Fibroblast of villous mesenchyme (primary cell): ENCODE results near the gene YWHAE. TPM values are rescaled to one million over a fixed set of nuclear protein-coding genes. Genes with fewer than 3 reads are reported as not detected.

Experiments
- DNase-seq: peaks from one replicate; pipeline ENCODE4 v3.0.0-alpha.2; 2010; ENCODE audit warnings: low read depth
- H3K4me3 ChIP-seq: 2 replicates; pipeline ENCODE4 v1.5.1; 2011; ENCODE audit warnings: low read depth, mild to moderate bottlenecking, low read length
- CTCF ChIP-seq: IDR thresholded peaks from 2 replicates; pipeline ENCODE4 v1.5.1; 2012; ENCODE audit warnings: low read depth, mild to moderate bottlenecking, low read length; ENCODE audit not compliant: insufficient read depth
- total RNA-seq: library from RNA; depleted of rRNA; stranded (reverse); fragments of >200 nt; gene quantifications from 2 replicates; pipeline ENCODE4 v1.2.3, GENCODE V29; 2012

The YWHAE gene
- total RNA-seq, 1 donor = 562 TPM

GRCh38 chr17:1438593-1439083, 38.6 kb upstream of the YWHAE start:
- no peak overlapping the region for H3K4me3 ChIP-seq
- TF ChIP-seq CTCF = no peak
- peak; percentile 66 for DNase-seq

GRCh38 chr17:1435326-1435725, 35.3 kb upstream of the YWHAE start:
- TF ChIP-seq CTCF = no peak
- no peak for DNase-seq
- no peak overlapping the region for H3K4me3 ChIP-seq

GRCh38 chr17:1434150-1434549, 34.1 kb upstream of the YWHAE start:
- DNase-seq = peak; percentile 72
- TF ChIP-seq CTCF = no peak
- no peak overlapping the region for H3K4me3 ChIP-seq

GRCh38 chr17:1431631-1432104, 31.6 kb upstream of the YWHAE start:
- no peak for TF ChIP-seq CTCF
- H3K4me3 ChIP-seq = no peak overlapping the region
- DNase-seq = no peak

- TF ChIP-seq CTCF = no peak
- DNase-seq = no peak
- no peak overlapping the region for H3K4me3 ChIP-seq
These were observed 23.6 kb upstream of the YWHAE start for GRCh38 chr17:1423456-1424135.

GRCh38 chr17:1422885-1423284, 22.9 kb upstream of the YWHAE start:
- no peak overlapping the region for H3K4me3 ChIP-seq
- TF ChIP-seq CTCF = no peak
- DNase-seq = peak; percentile 91

- no peak overlapping the region for H3K4me3 ChIP-seq
- no peak for TF ChIP-seq CTCF
- no peak for DNase-seq
These were observed 21.4 kb upstream of the YWHAE start for GRCh38 chr17:1421470-1421869.
